Measurements from ENCODE around the gene KCTD1. TPM values are rescaled to one million over a fixed set of nuclear protein-coding genes. Genes with fewer than 3 reads are reported as not detected.

The KCTD1 gene
- total RNA-seq, 2 donors from 2014 or later = 12.2 to 36.3 TPM

DNA sequence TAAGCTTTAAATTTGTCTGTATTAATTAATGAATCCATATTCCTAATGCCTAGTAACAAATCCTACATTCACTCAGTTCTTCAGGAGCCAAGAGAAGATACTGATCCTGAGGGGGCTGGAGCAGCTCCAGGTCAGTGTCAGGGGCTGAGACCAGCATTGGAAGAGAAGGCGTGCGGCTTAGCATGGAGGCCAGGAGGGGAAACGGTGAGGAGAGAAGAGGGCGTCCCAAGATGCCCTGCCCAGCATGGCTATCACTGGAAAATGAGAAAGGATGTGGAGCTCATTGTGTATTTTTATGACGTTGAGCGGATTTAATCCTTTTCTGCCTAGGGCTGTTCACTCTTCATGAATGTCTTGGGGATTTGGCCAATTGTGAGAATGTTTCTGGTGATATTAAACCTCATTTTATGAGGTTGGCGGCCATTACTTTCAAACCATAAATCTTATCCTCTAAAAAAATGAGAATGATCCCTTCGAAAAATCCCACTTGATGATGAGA lies 131.7 kb downstream of the KCTD1 start:
- DNase-seq (no peak), ATAC-seq (no peak)
- no peaks in the 10 kb centered on the region for H3K27me3 ChIP-seq
- no peaks in the 10 kb centered on the region for H3K36me3 ChIP-seq (replicated peaks in 1 of 2; ENCODE audit: insufficient read depth in 1 of 2, low read depth in 2 of 2)
- no peak overlapping the region for H3K27ac ChIP-seq
- no peaks in the 10 kb centered on the region for H3K9me3 ChIP-seq
- WGBS, 2 donors = 93 to 94% methylated on average over 8 of the region's 8 CpGs
- no peak overlapping the region for H3K4me3 ChIP-seq
- no peaks in the 10 kb centered on the region for H3K4me1 ChIP-seq
- intact Hi-C loops (cut with DNase I) = no loop called here
- TF ChIP-seq, protein P1, sequence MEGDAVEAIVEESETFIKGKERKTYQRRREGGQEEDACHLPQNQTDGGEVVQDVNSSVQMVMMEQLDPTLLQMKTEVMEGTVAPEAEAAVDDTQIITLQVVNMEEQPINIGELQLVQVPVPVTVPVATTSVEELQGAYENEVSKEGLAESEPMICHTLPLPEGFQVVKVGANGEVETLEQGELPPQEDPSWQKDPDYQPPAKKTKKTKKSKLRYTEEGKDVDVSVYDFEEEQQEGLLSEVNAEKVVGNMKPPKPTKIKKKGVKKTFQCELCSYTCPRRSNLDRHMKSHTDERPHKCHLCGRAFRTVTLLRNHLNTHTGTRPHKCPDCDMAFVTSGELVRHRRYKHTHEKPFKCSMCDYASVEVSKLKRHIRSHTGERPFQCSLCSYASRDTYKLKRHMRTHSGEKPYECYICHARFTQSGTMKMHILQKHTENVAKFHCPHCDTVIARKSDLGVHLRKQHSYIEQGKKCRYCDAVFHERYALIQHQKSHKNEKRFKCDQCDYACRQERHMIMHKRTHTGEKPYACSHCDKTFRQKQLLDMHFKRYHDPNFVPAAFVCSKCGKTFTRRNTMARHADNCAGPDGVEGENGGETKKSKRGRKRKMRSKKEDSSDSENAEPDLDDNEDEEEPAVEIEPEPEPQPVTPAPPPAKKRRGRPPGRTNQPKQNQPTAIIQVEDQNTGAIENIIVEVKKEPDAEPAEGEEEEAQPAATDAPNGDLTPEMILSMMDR (IDR thresholded peaks at IDR 0.05) = no peak
- no peak for TF ChIP-seq POLR2A (IDR thresholded peaks at IDR 0.05)

DNA sequence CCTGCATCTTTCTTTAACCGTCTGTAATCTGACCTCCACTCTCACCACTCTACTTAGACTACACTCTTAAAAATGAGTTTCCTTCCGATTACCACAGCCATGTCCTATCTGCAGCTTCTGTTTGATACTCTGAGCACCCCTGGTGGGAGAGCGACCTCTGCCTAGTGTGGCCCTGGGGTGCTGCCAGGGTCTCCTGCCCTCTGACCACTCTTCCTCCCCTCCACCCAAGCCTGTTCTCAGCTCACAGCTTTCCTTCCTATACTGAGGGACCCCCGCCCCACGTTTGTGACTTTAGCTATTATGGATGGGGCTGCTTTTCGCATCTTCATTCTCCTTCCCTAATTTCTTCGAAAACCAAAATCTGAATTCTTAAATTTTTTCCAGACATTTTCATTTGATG lies 132.7 kb downstream of the KCTD1 start:
- intact Hi-C loops (cut with DNase I) = no loop called here
- no peak for DNase-seq
- Histone ChIP-seq H3K9me3 (no peaks in the 10 kb centered on the region), H3K36me3 (replicated peaks in 1 of 2; ENCODE audit: insufficient read depth in 1 of 2, low read depth in 2 of 2) (no peaks in the 10 kb centered on the region), H3K4me3 (no peak overlapping the region), H3K4me1 (no peaks in the 10 kb centered on the region), H3K27ac (no peak overlapping the region), H3K27me3 (no peaks in the 10 kb centered on the region)
- ATAC-seq = no peak
- TF ChIP-seq, protein P1 (IDR thresholded peaks at IDR 0.05) = no peak
- no peak for TF ChIP-seq POLR2A (IDR thresholded peaks at IDR 0.05)
- WGBS, 2 donors = 65 to 75% methylated on average over 7 of the region's 7 CpGs

DNA sequence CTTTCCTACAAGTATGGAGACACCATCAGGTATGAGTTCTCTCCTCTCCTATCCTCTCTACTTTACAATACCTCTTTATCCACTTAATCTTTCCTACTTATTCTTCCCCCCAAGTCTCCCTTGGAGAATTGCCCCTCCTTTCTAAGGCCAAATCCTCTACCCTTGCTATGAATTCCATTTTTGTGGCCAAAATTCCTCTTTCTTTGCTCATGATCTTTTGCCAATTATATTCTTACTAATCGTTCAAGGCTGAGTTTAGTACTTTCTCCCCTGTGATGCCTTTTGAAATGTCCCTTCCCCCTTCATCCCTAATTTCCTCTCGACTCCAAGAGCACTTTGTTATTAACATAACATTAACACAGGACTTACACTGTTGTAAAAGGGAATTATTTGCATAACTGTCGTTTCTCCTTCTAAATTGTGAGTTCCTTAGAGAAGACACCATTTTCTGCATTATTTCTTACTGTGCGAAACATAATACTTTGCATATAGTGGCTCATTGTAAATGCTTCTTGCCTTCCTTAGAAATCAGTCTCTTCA lies 133.4 kb downstream of the KCTD1 start:
- TF ChIP-seq, protein P1 (IDR thresholded peaks at IDR 0.05) = no peak
- no peak for TF ChIP-seq POLR2A (IDR thresholded peaks at IDR 0.05)
- H3K4me3 ChIP-seq = no peak overlapping the region
- intact Hi-C loops (cut with DNase I) = no loop called here
- no peaks in the 10 kb centered on the region for H3K9me3 ChIP-seq
- H3K27me3 ChIP-seq = no peaks in the 10 kb centered on the region
- ATAC-seq = no peak
- 54 to 60% methylated on average over 4 of the region's 4 CpGs for WGBS, 2 donors
- H3K4me1 ChIP-seq = no peaks in the 10 kb centered on the region
- H3K27ac ChIP-seq = no peak overlapping the region
- DNase-seq = no peak
- no peaks in the 10 kb centered on the region for H3K36me3 ChIP-seq (replicated peaks in 1 of 2; ENCODE audit: insufficient read depth in 1 of 2, low read depth in 2 of 2)

GRCh38 chr18:26409091-26409490 lies 139.3 kb downstream of the KCTD1 start:
- no peaks in the 10 kb centered on the region for H3K4me1 ChIP-seq
- ATAC-seq = no peak
- intact Hi-C loops (cut with DNase I) = no loop called here
- no peak overlapping the region for H3K27ac ChIP-seq
- H3K4me3 ChIP-seq = no peak overlapping the region
- no peak for DNase-seq
- WGBS, 2 donors = 59 to 60% methylated on average over 4 of the region's 4 CpGs
- H3K27me3 ChIP-seq = no peaks in the 10 kb centered on the region
- no peaks in the 10 kb centered on the region for H3K9me3 ChIP-seq
- TF ChIP-seq, protein P1 (IDR thresholded peaks at IDR 0.05) = no peak
- H3K36me3 ChIP-seq (replicated peaks in 1 of 2; ENCODE audit: insufficient read depth in 1 of 2, low read depth in 2 of 2) = no peaks in the 10 kb centered on the region

All from body of pancreas (tissue), 4 donors.